ENCODE results near the gene PIP5KL1.

DNA sequence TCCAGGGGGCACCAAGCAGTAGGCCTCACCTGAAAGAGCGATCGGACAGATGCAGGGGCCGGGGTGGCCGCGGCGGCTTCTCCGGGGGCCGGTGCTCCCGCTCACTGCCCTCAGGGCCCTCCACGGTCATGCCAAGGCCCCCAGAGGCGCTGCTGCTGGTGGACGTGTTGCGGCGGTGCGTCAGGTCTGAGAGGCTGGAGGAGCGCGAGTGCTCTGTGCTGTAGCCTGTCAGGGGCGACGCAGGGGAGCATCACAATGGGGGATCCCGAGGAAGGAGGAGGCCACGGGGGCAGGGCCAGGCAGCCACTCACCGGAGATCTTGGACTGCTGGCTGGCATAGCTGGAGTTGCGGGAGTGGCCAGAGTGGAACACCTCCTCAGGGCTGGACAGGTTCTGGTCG, 14.8 kb upstream of the PIP5KL1 start:
- TF ChIP-seq, protein P1, sequence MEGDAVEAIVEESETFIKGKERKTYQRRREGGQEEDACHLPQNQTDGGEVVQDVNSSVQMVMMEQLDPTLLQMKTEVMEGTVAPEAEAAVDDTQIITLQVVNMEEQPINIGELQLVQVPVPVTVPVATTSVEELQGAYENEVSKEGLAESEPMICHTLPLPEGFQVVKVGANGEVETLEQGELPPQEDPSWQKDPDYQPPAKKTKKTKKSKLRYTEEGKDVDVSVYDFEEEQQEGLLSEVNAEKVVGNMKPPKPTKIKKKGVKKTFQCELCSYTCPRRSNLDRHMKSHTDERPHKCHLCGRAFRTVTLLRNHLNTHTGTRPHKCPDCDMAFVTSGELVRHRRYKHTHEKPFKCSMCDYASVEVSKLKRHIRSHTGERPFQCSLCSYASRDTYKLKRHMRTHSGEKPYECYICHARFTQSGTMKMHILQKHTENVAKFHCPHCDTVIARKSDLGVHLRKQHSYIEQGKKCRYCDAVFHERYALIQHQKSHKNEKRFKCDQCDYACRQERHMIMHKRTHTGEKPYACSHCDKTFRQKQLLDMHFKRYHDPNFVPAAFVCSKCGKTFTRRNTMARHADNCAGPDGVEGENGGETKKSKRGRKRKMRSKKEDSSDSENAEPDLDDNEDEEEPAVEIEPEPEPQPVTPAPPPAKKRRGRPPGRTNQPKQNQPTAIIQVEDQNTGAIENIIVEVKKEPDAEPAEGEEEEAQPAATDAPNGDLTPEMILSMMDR (IDR thresholded peaks at IDR 0.05), result no peak
- TF ChIP-seq POLR2A (IDR thresholded peaks at IDR 0.05), result no peak

Data from ovary (tissue), 3 donors.